ENCODE results near the gene CDH16.

- TF ChIP-seq CTCF (conservative IDR thresholded peaks at IDR 0.05; ENCODE audit: low read depth in 2 of 2), result no peak
- TF ChIP-seq REST (IDR thresholded peaks at IDR 0.05; ENCODE audit: unreplicated experiment), result no peak
- TF ChIP-seq POLR2AphosphoS5 (IDR thresholded peaks at IDR 0.05; ENCODE audit: low read depth), result no peak
- no peak for TF ChIP-seq EZH2phosphoT487 (IDR thresholded peaks at IDR 0.05; ENCODE audit: unreplicated experiment)
- no peak for TF ChIP-seq ZNF331 (CRISPR knock-in tag; IDR thresholded peaks at IDR 0.05; ENCODE audit: low read depth)
- TF ChIP-seq EZH2 (IDR thresholded peaks at IDR 0.05; ENCODE audit: low read depth, unreplicated experiment), result no peak
- TF ChIP-seq JUNB (IDR thresholded peaks at IDR 0.05; ENCODE audit: unreplicated experiment), result no peak
- TF ChIP-seq ZNF114 (CRISPR knock-in tag; IDR thresholded peaks at IDR 0.05), result no peak
- no peak for TF ChIP-seq ETS1 (IDR thresholded peaks at IDR 0.05)
- TF ChIP-seq STAT1 (IDR thresholded peaks at IDR 0.05; ENCODE audit: unreplicated experiment), result no peak
- no peak for TF ChIP-seq CREB1 (CRISPR knock-in tag; IDR thresholded peaks at IDR 0.05; ENCODE audit: low read depth)
- no peak for TF ChIP-seq NANOG (IDR thresholded peaks at IDR 0.05; ENCODE audit: borderline replicate concordance)
Measured at GRCh38 chr16:66946541-66946940, 27.9 kb upstream of the CDH16 start.

All from GM23338 (cell line).